HG03108 (cell line): Measurements from ENCODE around the gene LMBR1.
"Not testable (repeated sequence)": the region's sequence is repeated elsewhere in the genome, so short reads cannot be mapped to it uniquely, and the experiment has no call there.

Experiments
- ATAC-seq: cut with Tn5 transposase; IDR thresholded peaks from one replicate; pipeline ENCODE4 v1.9.1; 2021; ENCODE audit warnings: moderate library complexity; ENCODE audit not compliant: unreplicated experiment

The LMBR1 gene

GRCh38 chr7:156661637-156662036 lies 231.3 kb downstream of the LMBR1 start:
- ATAC-seq: no peak

DNA sequence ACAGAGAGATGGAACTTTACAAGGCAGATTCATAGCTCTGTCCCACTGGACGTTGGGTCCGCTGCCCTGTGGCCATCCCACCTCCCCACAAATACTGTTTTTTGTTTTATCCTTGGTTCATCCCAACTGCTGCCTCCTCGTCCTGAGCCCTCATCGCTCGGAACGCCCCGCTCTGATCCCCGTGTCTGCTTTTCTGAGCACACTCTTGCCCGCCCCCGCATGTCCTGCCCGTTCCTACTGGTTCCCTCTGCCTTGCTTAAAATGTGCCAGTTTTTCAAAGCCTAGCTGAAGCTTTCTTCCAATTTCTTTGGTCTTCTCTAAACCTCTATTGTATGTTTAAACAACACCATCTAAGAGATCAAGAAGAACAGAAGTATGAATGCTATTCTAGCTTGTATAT lies 233.0 kb downstream of the LMBR1 start:
- no peak for ATAC-seq

DNA sequence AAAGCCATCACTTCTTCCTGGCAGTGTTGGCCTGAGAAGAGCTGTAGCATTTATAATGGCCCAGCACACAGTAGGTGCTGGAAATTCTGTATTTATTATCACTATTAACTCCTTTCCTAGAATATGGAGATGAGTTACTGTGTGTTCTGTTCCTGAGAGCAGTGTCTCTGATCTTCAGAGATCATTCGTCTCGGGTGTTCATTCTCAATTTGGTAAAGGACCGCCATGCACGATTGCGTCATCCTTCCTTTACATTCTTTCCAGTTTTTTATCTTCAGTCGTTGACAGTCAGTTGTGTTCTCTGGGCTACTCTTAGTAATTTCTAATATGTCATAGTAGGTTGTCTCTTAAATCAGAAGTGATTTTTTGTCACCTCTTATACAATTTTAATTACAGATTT lies 233.8 kb downstream of the LMBR1 start:
- ATAC-seq: no peak

DNA sequence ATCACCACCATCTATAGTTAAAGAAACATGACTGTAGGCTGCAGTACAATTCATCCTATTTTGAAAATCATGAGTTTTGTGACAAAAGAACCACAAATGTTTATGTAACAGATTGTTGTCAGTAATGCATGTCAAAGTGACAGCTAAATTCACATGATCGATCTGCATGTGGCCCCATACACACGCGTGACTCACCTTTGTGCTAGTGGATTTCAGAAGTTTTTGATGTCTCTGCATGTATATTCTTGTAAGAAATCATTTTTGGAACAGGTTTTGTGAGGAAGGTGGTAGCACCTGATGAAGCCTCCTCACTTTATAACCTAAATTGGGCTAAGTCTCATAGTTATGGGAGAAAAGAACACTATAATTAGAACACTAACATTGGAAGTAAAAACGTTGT lies 235.3 kb downstream of the LMBR1 start:
- ATAC-seq: no peak

- ATAC-seq: peak; percentile 62
Observed at GRCh38 chr7:156656598-156656997, 236.4 kb downstream of the LMBR1 start.

DNA sequence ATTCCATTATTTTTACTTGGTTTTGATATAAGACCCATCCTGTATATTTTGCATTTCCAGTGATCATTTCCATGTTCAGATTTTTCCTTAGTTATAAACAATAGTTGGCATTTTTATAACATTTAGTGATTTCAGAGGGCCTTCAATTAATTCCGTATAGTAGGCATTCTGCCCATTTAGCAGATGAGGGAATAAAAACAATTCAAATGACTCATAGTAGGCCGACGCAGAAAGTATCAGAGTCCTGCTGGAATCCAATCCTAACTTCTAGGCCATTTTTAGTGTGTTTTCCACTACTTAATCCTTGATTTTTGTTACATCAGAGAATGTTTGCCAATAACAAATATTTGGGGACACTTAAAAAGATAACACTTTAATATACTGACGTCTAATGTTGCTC lies 237.0 kb downstream of the LMBR1 start:
- no peak for ATAC-seq

GRCh38 chr7:156655251-156655650 lies 237.7 kb downstream of the LMBR1 start:
- ATAC-seq: no peak

GRCh38 chr7:156654511-156655234 lies 238.3 kb downstream of the LMBR1 start:
- ATAC-seq: no peak

GRCh38 chr7:156652886-156653568 lies 240.0 kb downstream of the LMBR1 start:
- no peak for ATAC-seq

- ATAC-seq: no peak
Observed at GRCh38 chr7:156651474-156651873, 241.5 kb downstream of the LMBR1 start.

- ATAC-seq: no peak
Observed at GRCh38 chr7:156650042-156650441, 242.9 kb downstream of the LMBR1 start.

GRCh38 chr7:156647330-156647729 lies 245.7 kb downstream of the LMBR1 start:
- not testable (repeated sequence) for ATAC-seq

- no peak for ATAC-seq
Observed at GRCh38 chr7:156642306-156643045, 250.5 kb downstream of the LMBR1 start.

GRCh38 chr7:156640949-156641485 lies 252.0 kb downstream of the LMBR1 start:
- peak; percentile 38 for ATAC-seq

DNA sequence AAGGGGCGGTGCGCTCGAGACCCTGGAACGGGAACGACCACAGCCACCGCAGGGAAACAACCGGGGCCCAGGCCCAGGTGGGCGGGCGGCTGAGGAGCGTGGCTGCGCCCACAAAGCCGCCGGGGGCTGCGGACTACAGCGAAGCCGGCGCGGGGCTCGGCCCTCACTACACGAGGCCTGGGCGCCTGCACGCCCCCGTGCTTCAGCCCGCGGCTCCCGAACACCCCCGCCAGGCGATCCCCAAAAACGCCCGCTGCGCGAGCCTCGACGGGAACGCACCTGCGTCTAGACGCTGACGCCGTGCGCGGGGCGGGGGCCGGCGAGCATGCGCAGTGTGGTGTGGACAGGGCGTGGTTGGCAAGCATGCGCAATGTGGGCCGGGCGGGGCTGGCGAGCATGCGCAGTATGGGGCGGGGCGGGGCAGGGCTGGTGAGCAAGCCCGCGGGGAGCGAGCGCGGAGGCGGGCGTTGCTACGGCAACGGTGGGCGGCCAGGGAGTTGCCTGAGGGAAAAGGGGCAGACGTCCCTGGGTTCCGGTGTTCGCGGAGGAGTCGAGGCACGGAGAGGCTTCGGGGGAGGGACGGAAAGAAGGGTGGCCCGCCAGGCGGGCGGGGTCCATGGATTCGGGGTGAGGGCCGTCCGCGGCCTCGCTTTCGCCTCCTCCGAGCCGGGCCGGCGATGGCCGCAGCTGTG lies 252.6 kb downstream of the LMBR1 start, which contains the start of gene RNF32:
TSS of gene RNF32 (plus strand) at position 518 of the 692 bp plus-strand sequence. CDS start 3,104 bp downstream, outside the sequence.
- peak; percentile 78 for ATAC-seq

GRCh38 chr7:156639426-156640256 lies 253.3 kb downstream of the LMBR1 start:
- ATAC-seq: no peak

DNA sequence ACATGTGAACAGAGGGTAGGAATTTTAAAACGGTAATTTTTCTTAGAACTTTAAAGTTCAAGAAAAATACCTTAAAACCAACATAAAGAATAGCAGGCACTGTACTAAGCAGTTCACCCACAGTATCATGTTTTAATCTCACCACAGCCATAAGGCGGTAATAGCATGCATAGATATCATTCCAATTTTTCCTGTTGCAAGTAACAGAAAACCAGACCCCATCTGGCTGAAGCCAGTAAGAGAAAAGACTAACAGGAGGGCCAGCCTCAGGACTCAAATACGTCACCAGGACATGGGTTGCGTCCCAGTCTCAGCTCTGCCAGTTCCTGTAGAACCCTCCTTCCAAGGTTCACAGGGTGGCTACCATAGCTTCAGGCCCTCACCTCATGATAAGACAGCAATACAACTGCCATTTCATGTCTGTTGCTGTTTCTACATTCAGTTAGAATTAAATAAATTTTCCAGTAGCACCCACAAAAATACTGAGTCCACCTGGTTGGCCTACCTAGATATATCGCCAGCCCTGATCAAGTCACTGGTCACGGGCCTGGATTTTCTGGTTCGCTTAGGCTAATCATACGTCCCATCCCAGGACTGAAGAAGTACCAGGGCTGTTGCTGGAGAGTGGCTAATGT lies 254.4 kb downstream of the LMBR1 start:
- no peak for ATAC-seq

GRCh38 chr7:156637093-156637492 lies 255.9 kb downstream of the LMBR1 start:
- not testable (repeated sequence) for ATAC-seq
